ENCODE data around the gene ETV6.

DNA sequence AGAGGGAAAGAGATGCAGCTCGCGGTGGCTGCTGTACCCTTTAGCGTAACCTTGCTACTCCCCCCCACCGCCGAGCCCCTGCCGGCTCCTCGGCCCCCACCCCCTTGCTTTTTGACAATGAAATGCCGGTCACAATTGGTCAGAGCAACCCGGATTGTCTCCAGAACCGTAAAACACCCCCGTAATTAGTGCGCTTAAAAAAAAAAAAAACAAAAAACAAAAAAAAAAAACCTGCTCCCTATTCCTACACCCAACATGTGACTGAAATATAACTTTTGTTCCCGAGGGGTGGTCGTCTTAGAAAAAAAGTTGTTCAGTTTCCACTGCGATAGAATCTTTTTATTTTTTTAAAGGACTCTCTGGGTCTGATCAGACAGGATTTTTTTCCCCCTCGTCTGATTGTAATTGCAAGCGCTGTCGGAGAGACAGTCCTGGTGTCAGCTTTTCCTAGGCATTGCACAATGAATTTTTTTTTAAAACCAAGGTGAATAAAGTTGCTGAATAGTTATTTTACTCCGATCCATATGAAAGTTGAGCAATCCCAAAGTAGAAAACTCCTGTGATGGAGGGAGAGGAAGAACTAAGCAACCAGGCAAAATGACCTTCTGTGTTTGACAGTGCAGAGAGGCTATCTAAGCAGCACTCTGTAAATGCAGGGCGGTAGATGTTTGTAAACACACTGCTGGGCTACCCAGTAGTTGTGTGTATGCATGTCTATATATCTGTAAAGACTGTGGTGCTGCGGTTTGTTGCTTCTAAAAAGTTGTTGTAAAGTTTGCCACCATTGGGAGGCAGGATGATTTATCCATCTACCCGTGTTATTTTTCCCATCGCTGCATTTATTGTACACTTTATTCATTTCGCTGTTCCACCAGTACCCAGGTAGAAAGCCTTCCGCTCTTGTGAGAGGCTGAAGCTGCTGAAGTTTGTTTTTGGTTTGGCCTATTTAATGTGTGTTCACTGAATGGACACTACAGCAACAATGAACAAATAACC, 1.1 kb downstream of the ETV6 start:
- no peak for TF ChIP-seq CTCF (IDR thresholded peaks at IDR 0.05)
- TF ChIP-seq POLR2A (IDR thresholded peaks at IDR 0.05) = no peak

All from lower leg skin (tissue), 3 donors.